SKM-1 (cell line): Measurements from ENCODE around the gene RNASE1.
"Not testable (repeated sequence)": the region's sequence is repeated elsewhere in the genome, so short reads cannot be mapped to it uniquely, and the experiment has no call there.

ENCODE experiments used
- DNase-seq: peaks from one replicate; lab custom pipeline; 2025; ENCODE audit not compliant: unreplicated experiment; lab: John Stamatoyannopoulos, UW

The RNASE1 gene

GRCh38 chr14:20774258-20774824 is 28.3 kb downstream of the RNASE1 start:
- DNase-seq: no peak

- no peak for DNase-seq
Measured at GRCh38 chr14:20772650-20773049, 30.0 kb downstream of the RNASE1 start.

DNA sequence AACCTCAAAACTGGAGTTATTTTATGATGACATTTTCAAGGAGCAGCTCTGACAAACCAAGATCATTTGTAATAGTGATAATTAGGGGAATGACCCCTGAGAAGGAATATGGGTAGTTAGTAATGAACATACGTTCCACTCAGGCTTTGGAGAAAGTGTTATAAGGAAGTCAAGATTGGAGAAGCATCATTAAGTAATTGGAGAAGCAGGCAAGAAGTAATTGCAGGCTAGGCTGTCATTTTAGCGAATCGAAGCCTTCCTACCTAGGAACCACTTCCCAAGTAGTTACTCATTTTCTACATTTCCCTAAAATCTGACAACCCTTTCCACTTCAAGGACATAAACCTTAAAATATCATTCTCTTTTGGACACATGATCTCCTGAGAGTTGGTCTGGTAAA is 33.2 kb downstream of the RNASE1 start:
- DNase-seq: no peak

DNA sequence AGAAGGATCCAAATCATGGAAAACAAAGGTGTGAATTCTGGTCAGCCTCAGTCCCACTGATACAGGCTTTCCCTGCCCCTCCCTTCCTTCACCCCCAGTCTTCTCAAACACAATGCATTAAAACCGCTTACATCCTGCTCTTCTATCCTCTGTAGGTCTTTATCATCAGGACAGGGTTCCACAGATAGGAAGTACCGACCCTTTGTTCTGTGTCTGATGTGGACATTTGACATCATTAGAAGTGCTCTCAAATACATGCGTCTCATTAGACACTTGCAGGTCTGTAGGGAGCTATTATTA is 34.1 kb downstream of the RNASE1 start:
- DNase-seq: no peak

GRCh38 chr14:20760950-20761349 is 41.7 kb downstream of the RNASE1 start:
- DNase-seq: no peak

- not testable (repeated sequence) for DNase-seq
Measured at GRCh38 chr14:20759465-20759864, 43.2 kb downstream of the RNASE1 start.

DNA sequence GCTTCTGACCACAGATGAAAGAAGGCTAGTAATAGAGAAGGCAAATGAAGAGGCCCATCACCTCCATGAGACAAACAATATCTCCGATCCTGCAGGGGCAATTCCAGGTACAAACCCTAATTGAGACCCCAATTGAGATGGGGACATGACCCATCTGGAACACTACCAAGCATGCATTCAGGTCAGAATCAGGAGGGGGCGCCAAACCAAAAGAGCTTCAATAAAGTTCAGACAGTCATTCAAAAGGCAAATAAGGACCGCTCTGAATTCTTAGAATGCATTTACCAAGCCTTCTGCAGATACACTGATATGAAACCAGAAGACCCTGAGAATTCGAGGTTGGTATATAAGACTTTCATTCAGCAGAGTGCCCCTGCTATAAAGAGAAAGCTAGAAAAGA is 44.7 kb downstream of the RNASE1 start:
- DNase-seq: no peak

DNA sequence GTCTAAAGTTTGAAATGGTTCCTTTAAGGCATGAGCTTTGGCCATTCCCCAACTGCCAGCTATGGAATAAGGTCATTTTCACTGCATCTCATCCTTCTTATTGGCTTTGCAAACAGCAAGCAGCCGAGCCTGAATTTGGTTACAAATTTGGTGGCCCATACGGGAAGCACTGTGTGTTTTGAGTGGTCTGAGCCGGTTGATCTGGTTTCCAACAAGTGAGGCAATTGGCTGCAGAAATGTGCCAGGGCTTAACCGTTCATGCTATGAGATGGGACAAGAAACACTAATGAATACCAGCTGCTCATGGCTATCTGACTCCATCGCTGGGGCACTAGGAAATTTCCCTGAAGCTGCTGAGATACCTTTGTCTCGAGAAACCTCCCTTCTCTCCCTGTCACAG is 47.6 kb downstream of the RNASE1 start:
- DNase-seq: no peak

DNA sequence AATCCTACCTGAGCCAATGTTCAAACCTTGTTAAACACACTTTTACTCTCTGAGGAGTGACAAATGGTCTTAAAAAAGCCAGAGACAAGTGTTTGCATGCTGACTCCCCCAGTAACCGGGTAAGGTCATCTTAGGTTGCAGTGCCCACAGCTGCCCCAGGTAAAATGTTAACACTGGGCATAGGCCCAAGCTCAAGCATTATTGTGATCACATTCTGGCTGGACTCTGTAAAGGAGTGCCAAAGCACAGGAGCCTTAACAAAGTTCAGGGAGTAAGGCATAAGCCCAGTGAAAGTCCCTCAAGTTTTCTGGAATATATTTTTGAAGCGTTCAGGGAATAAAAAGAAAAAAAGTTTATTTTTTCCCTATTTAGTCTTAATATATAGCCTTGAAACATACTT is 48.3 kb downstream of the RNASE1 start:
- DNase-seq: no peak

DNA sequence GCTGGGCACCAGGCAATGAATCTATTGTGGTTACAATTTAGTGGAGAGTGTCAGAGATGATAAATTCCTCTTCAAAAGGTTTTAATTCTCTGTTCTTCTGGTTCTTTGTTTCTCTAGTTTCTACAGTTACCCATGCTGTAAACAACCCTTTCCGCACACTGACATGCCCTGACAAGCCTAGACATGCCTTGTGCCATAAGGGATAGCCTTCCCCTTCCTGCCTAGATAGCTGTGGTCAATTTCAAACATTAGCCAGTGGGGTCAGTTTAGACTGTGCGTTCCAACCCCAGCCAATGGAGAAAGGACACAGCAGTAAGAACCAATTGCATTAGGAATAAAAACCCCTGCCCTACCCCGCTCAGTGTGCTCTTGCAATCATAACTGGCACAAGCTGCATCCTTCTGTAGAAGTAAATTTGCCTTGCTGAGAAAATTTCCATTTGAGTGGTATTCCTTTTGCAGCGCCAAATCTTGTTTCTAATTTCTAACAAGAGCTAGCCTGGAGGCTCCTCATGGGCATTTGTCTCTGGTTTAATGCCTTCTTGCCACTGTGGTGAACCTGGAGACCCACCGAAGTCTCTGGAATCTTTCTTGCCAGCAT is 50.6 kb downstream of the RNASE1 start:
- no peak for DNase-seq
